ENCODE results near the gene OR2S2. TPM values are rescaled to one million over a fixed set of nuclear protein-coding genes. Genes with fewer than 3 reads are reported as not detected.

The OR2S2 gene
- total RNA-seq, 3 donors from 2014 or later = not detected

DNA sequence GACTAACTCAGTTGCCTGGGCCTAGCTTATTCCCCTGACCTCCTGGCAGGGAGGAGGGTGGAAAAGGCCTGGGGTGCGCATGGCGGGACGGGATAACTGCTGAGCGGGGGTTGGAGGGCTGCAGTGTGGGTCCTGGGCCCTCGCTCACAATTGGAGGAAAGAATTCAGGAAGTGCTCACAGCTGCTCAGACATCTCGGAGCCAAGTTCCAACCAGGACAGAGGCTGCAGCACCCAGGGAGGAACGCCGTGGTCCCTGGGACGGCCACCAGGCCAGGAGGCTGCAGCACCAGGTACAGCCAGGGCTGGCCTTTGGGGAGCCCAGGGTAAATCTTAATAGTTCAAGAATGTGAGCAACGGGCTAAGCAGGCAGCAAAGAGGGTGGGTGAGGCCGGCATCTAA is 48.7 kb downstream of the OR2S2 start, which contains the start of gene SPAAR:
Gene SPAAR, plus strand, starts transcription at position 217 of the 400 bp plus-strand sequence. CDS start 974 bp downstream, outside the sequence.
- Histone ChIP-seq H3K9me3 (no peaks in the 10 kb centered on the region), H3K4me3 (peak within 1 kb of the TSS; percentile 6 to 62 (median 43)), H3K27me3 (no peaks in the 10 kb centered on the region), H3K27ac (peak within 1 kb of the TSS; percentile 95 to 100), H3K4me1 (peaks cover 47 to 60% of the 10 kb centered on the region in 2 donors), H3K36me3 (no peaks in the 10 kb centered on the region)
- intact Hi-C loops (cut with DNase I; ENCODE audit: low total_unique reads) = no loop called here
- DNase-seq (ENCODE audit: low spot score in 2 of 2) = no peak
- no peak for TF ChIP-seq POLR2A (IDR thresholded peaks at IDR 0.05)
- no peak for TF ChIP-seq POLR2AphosphoS5 (IDR thresholded peaks at IDR 0.05)
- TF ChIP-seq, protein P1, sequence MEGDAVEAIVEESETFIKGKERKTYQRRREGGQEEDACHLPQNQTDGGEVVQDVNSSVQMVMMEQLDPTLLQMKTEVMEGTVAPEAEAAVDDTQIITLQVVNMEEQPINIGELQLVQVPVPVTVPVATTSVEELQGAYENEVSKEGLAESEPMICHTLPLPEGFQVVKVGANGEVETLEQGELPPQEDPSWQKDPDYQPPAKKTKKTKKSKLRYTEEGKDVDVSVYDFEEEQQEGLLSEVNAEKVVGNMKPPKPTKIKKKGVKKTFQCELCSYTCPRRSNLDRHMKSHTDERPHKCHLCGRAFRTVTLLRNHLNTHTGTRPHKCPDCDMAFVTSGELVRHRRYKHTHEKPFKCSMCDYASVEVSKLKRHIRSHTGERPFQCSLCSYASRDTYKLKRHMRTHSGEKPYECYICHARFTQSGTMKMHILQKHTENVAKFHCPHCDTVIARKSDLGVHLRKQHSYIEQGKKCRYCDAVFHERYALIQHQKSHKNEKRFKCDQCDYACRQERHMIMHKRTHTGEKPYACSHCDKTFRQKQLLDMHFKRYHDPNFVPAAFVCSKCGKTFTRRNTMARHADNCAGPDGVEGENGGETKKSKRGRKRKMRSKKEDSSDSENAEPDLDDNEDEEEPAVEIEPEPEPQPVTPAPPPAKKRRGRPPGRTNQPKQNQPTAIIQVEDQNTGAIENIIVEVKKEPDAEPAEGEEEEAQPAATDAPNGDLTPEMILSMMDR (IDR thresholded peaks at IDR 0.05) = no peak

DNA sequence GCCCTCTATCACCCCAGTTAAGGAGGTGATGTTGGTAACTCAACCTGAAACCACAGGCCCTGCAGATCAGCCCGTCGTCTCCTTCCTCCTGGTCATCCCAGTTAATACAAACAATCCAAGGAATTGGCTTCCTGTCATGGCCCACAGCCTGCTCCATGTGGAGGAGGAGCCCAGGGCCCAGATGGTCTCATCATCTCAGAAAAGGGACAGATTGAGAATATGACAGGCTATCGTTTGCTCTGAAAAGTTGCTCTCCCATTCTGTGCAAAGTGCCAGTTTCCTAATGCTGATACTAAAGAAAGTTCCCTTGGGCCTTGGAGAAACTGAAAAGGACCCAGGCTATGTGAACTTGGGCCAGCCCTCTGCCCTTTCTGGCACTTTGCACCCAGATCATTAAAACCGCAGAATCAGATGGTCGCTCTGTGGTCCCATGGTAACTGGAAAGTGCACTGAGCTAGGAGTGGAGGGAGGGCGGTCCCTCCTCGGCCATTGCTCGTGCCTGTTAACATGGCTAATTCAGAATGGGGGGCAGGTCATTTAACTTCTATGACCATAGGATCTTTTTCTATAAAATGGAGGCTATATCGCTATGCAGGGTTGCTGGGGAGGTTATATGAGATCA is 49.3 kb downstream of the OR2S2 start:
- DNase-seq (ENCODE audit: low spot score in 2 of 2) = no peak
- H3K4me1 ChIP-seq = peaks cover 47 to 62% of the 10 kb centered on the region in 2 donors
- no peaks in the 10 kb centered on the region for H3K27me3 ChIP-seq
- H3K36me3 ChIP-seq = no peaks in the 10 kb centered on the region
- TF ChIP-seq POLR2AphosphoS5 (IDR thresholded peaks at IDR 0.05) (no peak), POLR2A (IDR thresholded peaks at IDR 0.05) (no peak)
- TF ChIP-seq, protein P1 (IDR thresholded peaks at IDR 0.05) = no peak
- H3K27ac ChIP-seq = peak overlapping the region; percentile 95 to 100
- H3K9me3 ChIP-seq = no peaks in the 10 kb centered on the region
- H3K4me3 ChIP-seq = peak overlapping the region in 2 of 3 donors; percentile 43 to 62
- intact Hi-C loops (cut with DNase I; ENCODE audit: low total_unique reads) = no loop called here

DNA sequence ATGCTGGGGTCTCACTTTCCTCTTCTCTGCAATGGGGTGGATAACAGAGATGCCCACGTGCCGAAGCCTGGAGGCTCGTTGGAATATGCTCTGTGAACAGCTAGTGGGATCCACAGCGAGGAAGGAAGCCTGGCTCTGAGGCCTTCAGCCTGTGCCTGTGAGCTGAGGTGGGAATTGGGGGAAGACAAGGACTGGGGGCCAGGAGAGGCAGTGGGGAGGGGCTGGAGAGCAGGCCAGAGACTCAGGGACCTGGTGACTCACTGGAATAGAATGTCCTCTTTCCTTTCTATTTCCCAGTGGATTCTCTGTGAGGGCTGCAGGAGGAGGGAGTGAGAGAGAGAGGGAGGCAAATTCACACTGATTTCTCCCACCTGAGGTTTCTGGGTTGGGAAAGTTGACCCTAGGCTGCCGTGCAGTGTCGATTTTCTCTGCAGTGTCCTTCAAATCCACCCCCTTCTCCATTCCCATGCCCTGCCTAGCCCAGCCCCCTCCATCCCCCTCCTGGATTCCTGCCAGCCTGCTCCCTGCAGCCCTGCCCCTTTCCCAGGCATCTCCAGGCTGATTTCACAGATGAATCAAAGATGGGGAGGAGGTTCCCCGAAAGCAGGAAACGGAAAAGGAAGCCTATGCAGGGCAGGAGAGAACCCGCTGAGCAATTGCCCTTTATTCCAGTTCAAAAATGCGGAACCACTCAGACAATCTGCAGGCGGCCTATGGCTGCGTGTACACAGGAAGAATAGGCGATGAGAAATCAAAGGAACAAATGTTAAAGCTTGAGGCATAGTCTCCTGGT is 50.0 kb downstream of the OR2S2 start:
- no peaks in the 10 kb centered on the region for H3K36me3 ChIP-seq
- H3K27me3 ChIP-seq = no peaks in the 10 kb centered on the region
- H3K4me1 ChIP-seq = peaks cover 47 to 65% of the 10 kb centered on the region in 2 donors
- TF ChIP-seq, protein P1 (IDR thresholded peaks at IDR 0.05) = no peak
- peak in 2 of 3 donors; percentile 23 to 50 for TF ChIP-seq POLR2AphosphoS5 (IDR thresholded peaks at IDR 0.05)
- peak overlapping the region; percentile 43 to 62 (median 47) for H3K4me3 ChIP-seq
- intact Hi-C loops (cut with DNase I; ENCODE audit: low total_unique reads) = no loop called here
- peak overlapping the region; percentile 95 to 100 for H3K27ac ChIP-seq
- no peaks in the 10 kb centered on the region for H3K9me3 ChIP-seq
- DNase-seq (ENCODE audit: low spot score in 2 of 2) = peak in 1 of 2 donors; percentile 76

Other genes with a start within 250 kb of the OR2S2 start
- 100 to 1,000 TPM; 163 to 497 (median 215) TPM for gene TLN1, start 226.0 kb downstream of the OR2S2 start, total RNA-seq
- gene CREB3, start 225.5 kb downstream of the OR2S2 start, total RNA-seq = 10 to 100 TPM; 46.4 to 49.9 (median 47.2) TPM
- 10 to 100 TPM; 44.5 to 63.8 (median 57.0) TPM for gene GBA2, start 208.9 kb downstream of the OR2S2 start, total RNA-seq
- 10 to 100 TPM; 16.7 to 20.1 (median 17.4) TPM for gene RGP1, start 208.9 kb downstream of the OR2S2 start, total RNA-seq
- not detected for gene MSMP, start 203.9 kb downstream of the OR2S2 start, total RNA-seq
- gene NPR2, start 166.6 kb downstream of the OR2S2 start, total RNA-seq = 10 to 100 TPM; 10.2 to 34.2 (median 14.7) TPM
- gene SPAG8, start 145.9 kb downstream of the OR2S2 start, total RNA-seq = 1 to 10 TPM; 1.1 to 2.2 (median 1.3) TPM
- gene HINT2, start 143.1 kb downstream of the OR2S2 start, total RNA-seq = 10 to 100 TPM; 25.0 to 55.7 (median 32.1) TPM
- under 1 TPM in 1 of 3 donors, not detected in 2; 0.15 TPM for gene FAM221B, start 129.4 kb downstream of the OR2S2 start, total RNA-seq
- 1 to 10 TPM; 4.9 to 7.9 (median 6.7) TPM for gene TMEM8B, start 128.9 kb downstream of the OR2S2 start, total RNA-seq
- not detected for gene OR13J1, start 87.8 kb downstream of the OR2S2 start, total RNA-seq
- 10 to 100 TPM in 2 of 3 donors, 1 to 10 TPM in 1; 3.4 to 16.0 (median 12.8) TPM for gene HRCT1, start 52.0 kb downstream of the OR2S2 start, total RNA-seq
- gene SPAAR, start 48.7 kb downstream of the OR2S2 start, total RNA-seq = 10 to 100 TPM in 1 of 3 donors, 1 to 10 TPM in 2; 4.8 to 13.4 (median 8.6) TPM
- 10 to 100 TPM; 12.7 to 25.6 (median 17.7) TPM for gene RECK, start 78.8 kb upstream of the OR2S2 start, total RNA-seq
- gene GLIPR2, start 178.6 kb upstream of the OR2S2 start, total RNA-seq = 10 to 100 TPM; 16.5 to 57.4 (median 26.9) TPM
- under 1 TPM in 1 of 3 donors, not detected in 2; 0.80 TPM for gene CCIN, start 211.2 kb upstream of the OR2S2 start, total RNA-seq
- gene CLTA, start 232.8 kb upstream of the OR2S2 start, total RNA-seq = 100 to 1,000 TPM; 177 to 202 (median 178) TPM